ENCODE data around the gene PACRG. TPM values are rescaled to one million over a fixed set of nuclear protein-coding genes. Genes with fewer than 3 reads are reported as not detected.

The PACRG gene
- polyA plus RNA-seq, 1 donor from 2014 or later, result 16.6 TPM

DNA sequence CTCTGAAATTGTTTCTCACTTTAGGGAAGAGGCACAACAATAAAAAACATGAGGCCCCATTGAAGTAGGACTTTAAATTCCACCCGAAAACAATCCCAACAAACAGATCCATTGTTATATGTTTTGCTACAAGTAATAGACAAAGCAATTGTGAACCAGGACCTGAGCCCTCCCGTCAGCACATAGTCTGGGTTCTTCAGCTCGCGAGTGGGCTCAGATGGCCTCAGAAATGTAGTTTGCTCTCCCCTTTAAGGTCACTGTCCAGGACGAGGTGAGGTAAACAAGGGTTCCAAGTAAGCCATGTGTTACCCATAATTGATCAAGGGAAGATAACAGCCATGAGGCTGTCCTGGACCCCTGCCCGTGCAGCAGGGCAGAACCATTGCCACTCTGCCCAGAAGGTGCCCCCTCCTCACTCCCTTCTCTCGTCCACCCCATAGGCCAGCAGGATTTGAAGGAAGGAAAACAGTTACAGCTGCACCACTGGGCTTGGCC is 526.6 kb downstream of the PACRG start:
- no peaks in the 10 kb centered on the region for H3K9me3 ChIP-seq (ENCODE audit: low read length)
- no peak overlapping the region for H2AFZ ChIP-seq (ENCODE audit: low read depth, low read length)
- no peaks in the 10 kb centered on the region for H4K20me1 ChIP-seq (ENCODE audit: insufficient read depth)
- no peaks in the 10 kb centered on the region for H3F3A ChIP-seq (ENCODE audit: insufficient read depth, low read length, poor library complexity, severe bottlenecking)
- H3K36me3 ChIP-seq (ENCODE audit: insufficient read depth, low read length), result no peaks in the 10 kb centered on the region
- H3K9me2 ChIP-seq (ENCODE audit: insufficient read depth, low read length), result no peaks in the 10 kb centered on the region
- H3K9ac ChIP-seq (ENCODE audit: low read length), result no peak overlapping the region
- H3K4me3 ChIP-seq (ENCODE audit: low read length), result no peak overlapping the region
- H3K4me2 ChIP-seq (ENCODE audit: low read length), result no peak overlapping the region
- no peak for TF ChIP-seq EP300 (conservative IDR thresholded peaks at IDR 0.05; ENCODE audit: poor library complexity, severe bottlenecking)
- no peak for TF ChIP-seq POLR2AphosphoS5 (IDR thresholded peaks at IDR 0.05)
- TF ChIP-seq RAD21 (conservative IDR thresholded peaks at IDR 0.05), result no peak
- TF ChIP-seq TAF1 (IDR thresholded peaks at IDR 0.05; ENCODE audit: low read depth), result no peak
- TF ChIP-seq SMC3 (conservative IDR thresholded peaks at IDR 0.05; ENCODE audit: poor library complexity), result no peak
- TF ChIP-seq EZH2 (IDR thresholded peaks at IDR 0.05; ENCODE audit: borderline replicate concordance, insufficient read depth, low read length, poor library complexity, severe bottlenecking), result no peak
- TF ChIP-seq MXI1 (conservative IDR thresholded peaks at IDR 0.05; ENCODE audit: poor library complexity, severe bottlenecking), result no peak
- TF ChIP-seq, protein P1, sequence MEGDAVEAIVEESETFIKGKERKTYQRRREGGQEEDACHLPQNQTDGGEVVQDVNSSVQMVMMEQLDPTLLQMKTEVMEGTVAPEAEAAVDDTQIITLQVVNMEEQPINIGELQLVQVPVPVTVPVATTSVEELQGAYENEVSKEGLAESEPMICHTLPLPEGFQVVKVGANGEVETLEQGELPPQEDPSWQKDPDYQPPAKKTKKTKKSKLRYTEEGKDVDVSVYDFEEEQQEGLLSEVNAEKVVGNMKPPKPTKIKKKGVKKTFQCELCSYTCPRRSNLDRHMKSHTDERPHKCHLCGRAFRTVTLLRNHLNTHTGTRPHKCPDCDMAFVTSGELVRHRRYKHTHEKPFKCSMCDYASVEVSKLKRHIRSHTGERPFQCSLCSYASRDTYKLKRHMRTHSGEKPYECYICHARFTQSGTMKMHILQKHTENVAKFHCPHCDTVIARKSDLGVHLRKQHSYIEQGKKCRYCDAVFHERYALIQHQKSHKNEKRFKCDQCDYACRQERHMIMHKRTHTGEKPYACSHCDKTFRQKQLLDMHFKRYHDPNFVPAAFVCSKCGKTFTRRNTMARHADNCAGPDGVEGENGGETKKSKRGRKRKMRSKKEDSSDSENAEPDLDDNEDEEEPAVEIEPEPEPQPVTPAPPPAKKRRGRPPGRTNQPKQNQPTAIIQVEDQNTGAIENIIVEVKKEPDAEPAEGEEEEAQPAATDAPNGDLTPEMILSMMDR (IDR thresholded peaks at IDR 0.05; ENCODE audit: poor library complexity, severe bottlenecking), result no peak
- TF ChIP-seq, protein P2, sequence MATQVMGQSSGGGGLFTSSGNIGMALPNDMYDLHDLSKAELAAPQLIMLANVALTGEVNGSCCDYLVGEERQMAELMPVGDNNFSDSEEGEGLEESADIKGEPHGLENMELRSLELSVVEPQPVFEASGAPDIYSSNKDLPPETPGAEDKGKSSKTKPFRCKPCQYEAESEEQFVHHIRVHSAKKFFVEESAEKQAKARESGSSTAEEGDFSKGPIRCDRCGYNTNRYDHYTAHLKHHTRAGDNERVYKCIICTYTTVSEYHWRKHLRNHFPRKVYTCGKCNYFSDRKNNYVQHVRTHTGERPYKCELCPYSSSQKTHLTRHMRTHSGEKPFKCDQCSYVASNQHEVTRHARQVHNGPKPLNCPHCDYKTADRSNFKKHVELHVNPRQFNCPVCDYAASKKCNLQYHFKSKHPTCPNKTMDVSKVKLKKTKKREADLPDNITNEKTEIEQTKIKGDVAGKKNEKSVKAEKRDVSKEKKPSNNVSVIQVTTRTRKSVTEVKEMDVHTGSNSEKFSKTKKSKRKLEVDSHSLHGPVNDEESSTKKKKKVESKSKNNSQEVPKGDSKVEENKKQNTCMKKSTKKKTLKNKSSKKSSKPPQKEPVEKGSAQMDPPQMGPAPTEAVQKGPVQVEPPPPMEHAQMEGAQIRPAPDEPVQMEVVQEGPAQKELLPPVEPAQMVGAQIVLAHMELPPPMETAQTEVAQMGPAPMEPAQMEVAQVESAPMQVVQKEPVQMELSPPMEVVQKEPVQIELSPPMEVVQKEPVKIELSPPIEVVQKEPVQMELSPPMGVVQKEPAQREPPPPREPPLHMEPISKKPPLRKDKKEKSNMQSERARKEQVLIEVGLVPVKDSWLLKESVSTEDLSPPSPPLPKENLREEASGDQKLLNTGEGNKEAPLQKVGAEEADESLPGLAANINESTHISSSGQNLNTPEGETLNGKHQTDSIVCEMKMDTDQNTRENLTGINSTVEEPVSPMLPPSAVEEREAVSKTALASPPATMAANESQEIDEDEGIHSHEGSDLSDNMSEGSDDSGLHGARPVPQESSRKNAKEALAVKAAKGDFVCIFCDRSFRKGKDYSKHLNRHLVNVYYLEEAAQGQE (IDR thresholded peaks at IDR 0.05; ENCODE audit: borderline replicate concordance), result no peak
- no peak overlapping the region for H3K27ac ChIP-seq (ENCODE audit: low read length)
- no peaks in the 10 kb centered on the region for H3K79me2 ChIP-seq (replicated peaks; ENCODE audit: insufficient read depth, low read length)
- H3K27me3 ChIP-seq (ENCODE audit: insufficient read depth, low read depth, low read length), result no peaks in the 10 kb centered on the region

DNA sequence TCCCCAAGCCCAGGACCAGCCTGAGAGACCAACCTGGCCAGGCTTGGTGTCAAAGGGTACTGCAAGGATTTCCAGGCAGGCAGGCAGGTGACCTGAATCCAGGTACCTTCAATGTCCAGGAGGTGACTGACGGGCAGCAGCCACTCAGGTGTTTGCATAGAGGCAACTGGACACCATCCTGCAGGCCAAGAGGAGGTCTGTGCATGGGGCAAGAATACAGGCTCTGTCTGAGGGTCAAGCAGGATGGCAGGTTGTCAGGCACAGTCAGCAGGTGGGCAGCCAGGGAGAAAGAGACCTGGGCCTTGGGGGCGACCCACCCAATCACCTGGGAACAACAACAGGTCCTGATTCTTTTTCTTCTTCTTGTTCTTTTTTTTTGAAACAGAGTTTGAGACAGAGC is 527.5 kb downstream of the PACRG start:
- no peaks in the 10 kb centered on the region for H3F3A ChIP-seq (ENCODE audit: insufficient read depth, low read length, poor library complexity, severe bottlenecking)
- H2AFZ ChIP-seq (ENCODE audit: low read depth, low read length), result no peak overlapping the region
- H3K79me2 ChIP-seq (replicated peaks; ENCODE audit: insufficient read depth, low read length), result no peaks in the 10 kb centered on the region
- H3K27me3 ChIP-seq (ENCODE audit: insufficient read depth, low read depth, low read length), result no peaks in the 10 kb centered on the region
- H3K36me3 ChIP-seq (ENCODE audit: insufficient read depth, low read length), result no peaks in the 10 kb centered on the region
- H3K4me3 ChIP-seq (ENCODE audit: low read length), result no peak overlapping the region
- no peaks in the 10 kb centered on the region for H3K9me3 ChIP-seq (ENCODE audit: low read length)
- H3K9me2 ChIP-seq (ENCODE audit: insufficient read depth, low read length), result no peaks in the 10 kb centered on the region
- no peak overlapping the region for H3K27ac ChIP-seq (ENCODE audit: low read length)
- H3K4me2 ChIP-seq (ENCODE audit: low read length), result no peak overlapping the region
- TF ChIP-seq RAD21 (conservative IDR thresholded peaks at IDR 0.05), result no peak
- TF ChIP-seq SMC3 (conservative IDR thresholded peaks at IDR 0.05; ENCODE audit: poor library complexity), result no peak
- no peak for TF ChIP-seq TAF1 (IDR thresholded peaks at IDR 0.05; ENCODE audit: low read depth)
- TF ChIP-seq, protein P2 (IDR thresholded peaks at IDR 0.05; ENCODE audit: borderline replicate concordance), result no peak
- TF ChIP-seq EZH2 (IDR thresholded peaks at IDR 0.05; ENCODE audit: borderline replicate concordance, insufficient read depth, low read length, poor library complexity, severe bottlenecking), result no peak
- no peak for TF ChIP-seq EP300 (conservative IDR thresholded peaks at IDR 0.05; ENCODE audit: poor library complexity, severe bottlenecking)
- no peak for TF ChIP-seq POLR2AphosphoS5 (IDR thresholded peaks at IDR 0.05)
- TF ChIP-seq, protein P1 (IDR thresholded peaks at IDR 0.05; ENCODE audit: poor library complexity, severe bottlenecking), result no peak
- TF ChIP-seq MXI1 (conservative IDR thresholded peaks at IDR 0.05; ENCODE audit: poor library complexity, severe bottlenecking), result no peak
- H4K20me1 ChIP-seq (ENCODE audit: insufficient read depth), result no peaks in the 10 kb centered on the region
- no peak overlapping the region for H3K9ac ChIP-seq (ENCODE audit: low read length)

Measured in neural cell (in vitro differentiated cells).